Measurements from ENCODE around the gene AMOTL1.

AMOTL1 gene

GRCh38 chr11:94747146-94747545 is 21.0 kb upstream of the AMOTL1 start:
- DNase-seq = no peak

- no peak for DNase-seq
Measured at GRCh38 chr11:94747601-94748041, 20.5 kb upstream of the AMOTL1 start.

- DNase-seq = no peak
Measured at GRCh38 chr11:94749369-94749768, 18.8 kb upstream of the AMOTL1 start.

- no peak for DNase-seq
Measured at GRCh38 chr11:94750319-94751217, 17.6 kb upstream of the AMOTL1 start.

GRCh38 chr11:94751218-94751609 is 16.9 kb upstream of the AMOTL1 start:
- DNase-seq = no peak

- no peak for DNase-seq
Measured at GRCh38 chr11:94751786-94752185, 16.4 kb upstream of the AMOTL1 start.

- DNase-seq = no peak
Measured at GRCh38 chr11:94753630-94754029, 14.5 kb upstream of the AMOTL1 start.

GRCh38 chr11:94754335-94754734 is 13.8 kb upstream of the AMOTL1 start:
- DNase-seq = no peak

- DNase-seq = no peak
Measured at GRCh38 chr11:94754819-94755218, 13.3 kb upstream of the AMOTL1 start.

GRCh38 chr11:94755494-94755893 is 12.7 kb upstream of the AMOTL1 start:
- DNase-seq = no peak

- DNase-seq = no peak
Measured at GRCh38 chr11:94757037-94757735, 11.0 kb upstream of the AMOTL1 start.

GRCh38 chr11:94758666-94759065 is 9.5 kb upstream of the AMOTL1 start:
- DNase-seq = no peak

- DNase-seq = no peak
Measured at GRCh38 chr11:94759522-94759921, 8.6 kb upstream of the AMOTL1 start.

GRCh38 chr11:94760296-94760695 is 7.9 kb upstream of the AMOTL1 start:
- DNase-seq = no peak

GRCh38 chr11:94762208-94762607 is 5.9 kb upstream of the AMOTL1 start:
- DNase-seq = no peak

GRCh38 chr11:94762995-94763394 is 5.2 kb upstream of the AMOTL1 start:
- DNase-seq = no peak

GRCh38 chr11:94766713-94767206 is 1.4 kb upstream of the AMOTL1 start:
- no peak for DNase-seq

- no peak for DNase-seq
Measured at GRCh38 chr11:94767291-94767690, 865 bp upstream of the AMOTL1 start.

- no peak for DNase-seq
Measured at GRCh38 chr11:94768602-94769541, 716 bp downstream of the AMOTL1 start.

- no peak for DNase-seq
Measured at GRCh38 chr11:94769880-94770279, 1.7 kb downstream of the AMOTL1 start.

GRCh38 chr11:94770563-94771120 is 2.5 kb downstream of the AMOTL1 start:
- DNase-seq = no peak

GRCh38 chr11:94771390-94771789 is 3.2 kb downstream of the AMOTL1 start:
- no peak for DNase-seq

- no peak for DNase-seq
Measured at GRCh38 chr11:94771951-94772350, 3.8 kb downstream of the AMOTL1 start.

All from NCI-H2081 treated with DMSO at 0.1 percent for 48 hours (cell line).